OCI-M1 (cell line): ENCODE measurements around the gene MAMSTR.
"Not testable (repeated sequence)": the region's sequence is repeated elsewhere in the genome, so short reads cannot be mapped to it uniquely, and the experiment has no call there.

Source experiments
- DNase-seq: peaks from one replicate; lab custom pipeline; 2025; lab: John Stamatoyannopoulos, UW

MAMSTR gene

GRCh38 chr19:48685583-48685982 is 33.9 kb downstream of the MAMSTR start:
- no peak for DNase-seq

GRCh38 chr19:48683349-48683748 is 36.2 kb downstream of the MAMSTR start:
- no peak for DNase-seq

GRCh38 chr19:48681127-48681470 is 38.4 kb downstream of the MAMSTR start:
- peak; percentile 94 for DNase-seq

GRCh38 chr19:48680436-48681126 is 38.9 kb downstream of the MAMSTR start:
- DNase-seq: no peak

GRCh38 chr19:48680006-48680405 is 39.5 kb downstream of the MAMSTR start:
- DNase-seq: not testable (repeated sequence)

GRCh38 chr19:48678201-48678600 is 41.3 kb downstream of the MAMSTR start:
- DNase-seq: peak; percentile 38

DNA sequence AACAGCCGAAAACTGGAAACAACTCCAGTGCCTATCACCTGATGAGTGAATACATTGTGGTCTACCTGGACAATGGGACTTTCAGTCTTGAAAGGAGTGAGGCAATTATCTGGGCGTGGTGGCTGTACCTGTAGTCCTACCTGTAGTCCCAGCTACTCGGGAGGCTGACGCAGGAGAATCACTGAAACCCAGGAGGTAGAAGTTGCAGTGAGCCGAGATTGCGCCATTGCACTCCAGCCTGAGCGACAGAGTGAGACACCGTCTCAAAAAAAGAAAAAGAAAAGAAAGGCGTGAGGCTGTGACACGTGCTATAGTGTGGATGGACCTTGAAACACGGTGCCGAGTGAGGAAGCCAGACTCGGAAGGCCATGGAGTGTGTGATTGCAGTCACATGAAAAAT is 42.6 kb downstream of the MAMSTR start:
- no peak for DNase-seq

GRCh38 chr19:48676487-48676886 is 43.0 kb downstream of the MAMSTR start:
- DNase-seq: no peak

DNA sequence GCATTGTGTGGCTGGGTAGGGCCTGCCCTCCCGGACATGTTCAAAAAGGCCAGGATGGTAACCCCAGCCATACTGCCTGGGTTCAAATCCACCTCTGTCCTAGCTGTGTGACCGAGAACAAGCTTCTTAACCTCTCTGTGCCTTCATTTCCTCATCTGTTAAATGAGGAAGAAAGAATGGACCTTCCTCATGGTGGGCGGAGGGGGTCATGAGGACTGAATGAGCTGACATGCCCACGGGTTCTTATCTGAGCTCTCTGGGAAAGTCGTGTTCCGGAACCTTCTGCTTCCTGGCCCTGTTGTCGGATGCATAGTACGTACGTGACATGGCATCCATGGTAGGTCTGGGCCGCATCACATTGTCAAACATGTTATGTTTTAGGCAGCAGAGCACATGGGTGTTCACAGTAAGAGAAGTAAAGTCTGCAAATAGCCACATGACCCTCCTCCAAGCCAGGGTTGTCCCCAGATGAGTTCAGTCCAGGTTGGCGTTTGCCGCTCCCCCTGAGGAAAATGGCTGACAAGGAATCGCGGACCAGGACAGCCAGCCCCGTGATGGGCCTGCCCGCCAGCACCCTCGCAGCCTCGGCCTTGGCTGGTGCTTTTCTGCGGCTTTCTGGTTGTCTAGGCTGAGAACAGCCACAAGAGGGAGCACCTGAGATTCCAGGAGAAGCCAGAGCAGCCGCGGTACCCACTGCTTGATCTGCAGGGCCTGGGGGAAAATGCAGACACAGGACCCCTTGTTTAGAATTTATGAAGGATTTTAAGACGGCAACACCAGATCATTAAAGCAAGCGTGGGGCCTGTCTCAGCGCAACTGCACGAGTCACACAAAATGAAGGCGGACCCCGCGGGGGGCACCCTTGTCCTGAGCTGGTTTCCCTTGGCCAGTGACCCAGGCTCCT is 44.4 kb downstream of the MAMSTR start:
- peak; percentile 92 for DNase-seq

DNA sequence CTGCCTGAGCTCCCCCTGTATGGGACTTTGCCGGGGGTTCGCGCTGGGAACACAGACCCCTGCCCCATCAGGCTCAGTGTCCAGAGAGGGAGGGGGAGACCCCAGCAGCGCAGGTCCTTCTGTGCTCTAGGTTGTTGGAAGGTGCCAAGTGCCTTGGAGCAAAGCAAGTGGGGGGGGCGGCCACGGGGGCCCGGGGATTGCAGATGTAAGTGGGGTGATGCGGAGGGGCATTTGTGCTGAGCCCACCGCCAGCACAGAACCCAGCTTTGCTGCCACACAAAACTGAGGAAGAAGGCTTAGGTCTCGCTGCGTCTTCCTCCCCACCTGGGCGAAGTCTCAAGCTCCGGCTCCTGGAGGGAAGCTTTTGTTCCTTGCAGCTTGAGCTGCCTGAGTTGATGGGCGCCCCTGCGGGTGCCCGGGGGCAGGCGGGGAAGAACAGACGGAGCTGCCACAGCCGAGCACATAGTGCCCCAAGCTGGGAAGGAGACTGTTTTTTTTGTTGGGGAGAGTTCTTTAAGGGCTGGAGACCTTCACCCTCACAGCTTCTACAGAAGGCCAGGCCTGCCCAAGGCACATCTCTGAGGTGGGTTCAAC is 45.2 kb downstream of the MAMSTR start:
- no peak for DNase-seq

DNA sequence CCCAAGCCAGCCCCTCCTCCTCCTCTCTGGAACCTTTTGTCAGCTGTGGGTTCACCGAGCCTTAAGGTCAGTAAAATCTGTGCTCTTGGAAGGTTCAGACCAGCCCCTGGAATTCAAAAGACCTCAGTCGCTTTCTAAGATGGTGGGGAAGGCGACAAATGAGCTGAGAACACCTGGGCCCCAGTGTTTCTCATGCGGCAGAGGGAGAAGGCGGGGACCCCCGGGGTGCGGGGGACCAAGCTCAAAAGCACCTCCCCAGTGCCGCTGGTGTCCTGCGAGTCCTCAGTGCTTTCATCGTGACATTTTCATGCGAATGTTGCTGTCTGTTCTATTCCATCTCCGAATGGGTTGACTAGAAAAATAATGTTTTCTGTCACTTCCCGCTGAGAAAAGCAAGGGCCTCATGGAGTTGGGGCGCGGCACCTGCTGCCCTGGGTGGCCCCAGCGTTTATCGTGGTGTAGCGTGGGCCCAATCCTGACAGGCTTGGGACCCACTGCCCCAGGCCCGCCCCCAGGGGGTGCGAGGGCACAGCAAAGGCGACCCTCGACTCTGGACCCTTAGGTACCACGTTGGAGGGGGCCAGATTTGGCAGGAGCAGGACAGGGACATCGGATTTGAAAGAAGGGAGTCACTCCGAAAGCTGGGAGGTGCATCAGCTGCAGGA is 46.0 kb downstream of the MAMSTR start:
- DNase-seq: no peak

- DNase-seq: no peak
Measured at GRCh38 chr19:48672994-48673393, 46.5 kb downstream of the MAMSTR start, which contains the start of gene NTN5. Gene NTN5 (minus strand): TSS chr19:48673017. CDS start chr19:48670986, 2,031 bp downstream.

DNA sequence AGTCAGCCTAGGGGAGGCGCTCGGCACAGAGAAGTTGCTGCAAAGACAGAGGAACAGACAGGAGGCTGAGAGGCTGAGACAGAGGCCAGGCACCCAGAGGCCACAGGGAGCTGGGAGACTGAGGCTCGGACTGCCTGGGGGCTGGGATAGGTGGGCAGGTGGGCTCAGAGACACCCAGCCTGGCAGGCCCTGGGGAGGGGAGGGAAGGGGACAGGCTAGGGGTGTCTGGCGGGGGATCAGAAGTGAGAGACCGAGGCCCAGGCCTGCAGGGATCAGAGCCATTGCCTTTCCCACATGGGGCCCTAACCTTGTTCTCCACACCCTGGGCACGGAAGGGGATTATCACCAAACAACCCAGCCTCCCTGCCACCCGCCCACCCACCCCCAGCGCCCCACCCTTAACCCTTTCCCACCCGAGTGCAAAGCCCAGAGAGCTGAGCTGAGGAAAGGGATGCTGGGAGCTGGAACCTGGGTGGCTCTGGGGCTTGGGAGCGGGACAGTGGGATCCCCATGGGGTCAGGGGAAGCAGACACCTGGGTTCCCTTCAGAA is 48.0 kb downstream of the MAMSTR start:
- DNase-seq: no peak

- DNase-seq: no peak
Measured at GRCh38 chr19:48670699-48671445, 48.7 kb downstream of the MAMSTR start.

DNA sequence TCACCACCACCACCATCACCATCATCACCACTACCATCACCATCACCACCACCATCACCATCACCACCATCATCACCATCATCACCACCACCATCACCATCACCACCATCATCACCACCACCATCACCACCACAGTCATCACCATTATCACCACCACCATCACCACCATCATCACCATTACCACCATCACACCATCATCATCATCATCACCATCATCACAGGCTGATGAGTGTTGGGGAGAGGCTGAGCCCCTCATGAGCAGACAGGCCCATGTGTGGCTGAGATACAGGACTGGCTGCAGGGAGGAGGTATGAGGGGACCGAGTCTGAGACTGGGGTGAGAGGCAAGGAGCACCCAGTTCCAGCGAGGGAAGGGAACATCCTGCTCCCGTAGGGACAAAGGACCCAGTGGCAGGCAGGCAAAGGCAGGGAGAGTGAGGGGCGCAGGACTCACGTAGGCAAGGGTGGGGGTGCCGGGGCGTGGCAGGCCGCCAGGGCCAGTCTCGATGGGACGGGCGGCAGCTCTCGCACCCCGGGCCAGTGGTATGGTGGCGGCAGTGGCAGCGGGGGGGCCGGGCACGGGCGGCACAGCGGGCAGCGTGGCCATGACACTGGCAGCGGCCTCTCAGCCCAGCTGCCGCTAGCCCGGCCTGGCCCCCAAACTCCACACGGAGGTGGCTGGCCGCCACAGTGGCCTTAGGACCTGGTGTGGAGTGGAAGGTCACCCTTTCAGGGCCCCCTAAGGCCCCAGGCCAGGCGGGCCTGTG is 49.4 kb downstream of the MAMSTR start:
- no peak for DNase-seq

DNA sequence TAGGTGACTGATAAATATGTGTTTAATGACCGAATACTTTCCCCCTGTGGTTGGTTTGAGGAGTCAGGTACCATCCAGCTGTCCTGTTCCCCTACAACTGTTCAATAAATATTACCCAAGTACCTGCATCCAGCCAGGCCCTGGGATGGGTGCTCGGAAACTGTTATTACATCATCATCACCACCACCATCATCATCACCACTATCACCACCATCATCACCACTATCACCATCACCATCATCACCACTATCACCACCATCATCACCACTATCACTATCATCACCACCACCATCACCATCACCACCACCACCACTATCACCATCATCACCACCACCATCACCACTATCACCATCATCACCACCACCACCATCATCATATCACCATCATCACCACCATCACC is 50.8 kb downstream of the MAMSTR start:
- no peak for DNase-seq

- DNase-seq: no peak
Measured at GRCh38 chr19:48668332-48668731, 51.2 kb downstream of the MAMSTR start.

DNA sequence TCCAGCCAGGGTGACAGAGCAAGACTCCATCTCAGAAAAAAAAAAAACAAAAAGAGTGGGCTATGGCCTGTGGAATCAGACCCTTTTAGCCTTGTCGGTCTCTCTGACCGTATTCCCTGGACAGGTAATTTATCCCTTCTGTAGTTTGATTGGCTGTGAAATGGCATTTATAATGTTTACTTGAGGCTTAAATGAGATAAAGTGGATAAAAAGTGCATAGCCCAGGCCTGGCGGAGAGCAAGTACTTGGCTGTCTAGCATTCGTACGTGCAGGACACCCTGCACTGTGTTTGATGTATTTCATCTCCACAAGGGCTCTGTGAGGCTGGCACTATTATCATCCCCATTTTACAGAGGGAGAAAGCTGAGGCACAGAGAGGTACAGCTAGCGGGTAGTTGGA is 53.7 kb downstream of the MAMSTR start:
- no peak for DNase-seq

DNA sequence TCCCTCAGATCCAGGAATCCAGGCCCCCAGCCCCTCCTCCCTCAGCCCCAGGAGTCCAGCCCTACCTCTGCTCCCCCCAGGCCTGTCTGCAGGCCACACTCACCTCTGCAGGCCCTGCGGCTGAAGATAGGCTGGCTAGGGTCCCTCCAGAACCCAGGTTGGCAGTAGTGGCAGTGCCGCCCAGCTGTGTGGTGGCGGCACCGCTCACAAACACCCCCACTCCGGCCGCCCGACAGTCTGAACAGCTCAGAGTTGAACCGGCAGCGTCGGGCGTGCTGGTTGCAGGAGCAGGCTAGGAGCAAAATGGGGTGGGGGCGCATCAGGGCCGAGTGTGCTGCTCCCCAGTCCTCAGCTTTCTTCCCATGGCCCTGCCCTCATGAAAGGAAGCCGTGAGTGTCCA is 55.0 kb downstream of the MAMSTR start:
- DNase-seq: no peak

- DNase-seq: no peak
Measured at GRCh38 chr19:48663667-48664066, 55.9 kb downstream of the MAMSTR start.
